Gastrocnemius medialis (tissue), 4 donors: ENCODE data around the gene FGF2.

Source experiments
- CTCF ChIP-seq, 5 experiments: fragments of 450-650 bp in 3 of 5; fragments of 200-600 bp in 2 of 5; sonication (generic) in 2 of 5; IDR thresholded peaks in 4 of 5; conservative IDR thresholded peaks in 1 of 5; 1 replicate in 4 of 5; 2 replicates in 1 of 5; pipeline ENCODE4 v1.5.1; 2016 to 2019; ENCODE audit warnings: antibody characterized with exemption in 5 of 5, mild to moderate bottlenecking in 3 of 5, moderate library complexity in 3 of 5
- POLR2A ChIP-seq, 2 donors: fragments of 450-650 bp; IDR thresholded peaks; one replicate each; pipeline ENCODE4 v1.6.1; 2017; ENCODE audit warnings: antibody characterized with exemption in 2 of 2, mild to moderate bottlenecking in 2 of 2, moderate library complexity in 2 of 2

- TF ChIP-seq CTCF (IDR thresholded peaks at IDR 0.05 in 4 of 5, conservative IDR thresholded peaks at IDR 0.05 in 1 of 5), result no peak
- TF ChIP-seq POLR2A (IDR thresholded peaks at IDR 0.05), result no peak
Measured at GRCh38 chr4:122831515-122832196, 5.0 kb downstream of the FGF2 start.
